ENCODE data around the gene CGB8.
A peak's percentile ranks its signal among the peaks of the same experiment; 100 is the strongest.

Gene CGB8

DNA sequence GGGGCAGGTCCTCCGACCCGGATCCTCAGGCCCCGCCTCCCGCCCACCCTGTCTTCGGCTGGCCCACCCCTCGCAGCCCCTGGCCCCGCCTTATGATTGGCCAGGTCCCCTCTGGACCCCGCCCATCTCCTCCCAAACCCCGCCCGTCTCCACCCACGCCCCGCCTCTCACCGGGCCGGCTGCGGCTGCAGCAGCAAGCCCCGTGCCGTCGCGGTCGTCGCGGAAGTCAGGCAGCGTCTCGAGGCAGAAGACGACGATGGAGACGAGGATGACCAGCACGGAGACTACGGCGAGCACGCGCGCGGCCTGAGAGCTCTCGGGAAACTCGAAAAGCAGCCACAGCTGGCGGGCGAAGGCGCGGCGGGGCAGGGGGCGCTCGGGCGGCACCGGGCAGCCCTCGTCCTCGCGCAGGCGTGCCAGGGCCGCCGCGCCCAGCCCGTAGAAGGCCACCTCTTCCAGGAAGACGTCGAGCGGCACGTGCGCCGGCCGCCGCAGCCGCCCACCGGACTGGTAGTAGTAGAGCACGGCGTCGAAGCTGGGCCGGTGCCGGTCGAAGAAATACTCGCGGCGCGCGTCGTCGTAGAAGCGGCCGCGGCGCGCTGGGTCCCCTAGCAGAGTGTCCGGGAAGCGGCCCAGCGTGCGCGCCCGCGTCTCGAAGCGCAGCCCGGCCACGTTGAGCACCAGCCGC, 23.1 kb upstream of the CGB8 start:
- ChIA-PET POLR2A (no interaction called here), CTCF (interaction anchor here (0.5 to 3.3 kb wide), 8 partner anchors 12 to 293 kb away, joined by 3 to 25 read pairs (median 3); no protein-coding TSS in a partner anchor)
- TF ChIP-seq KLF8 (tag by site-specific recombination; IDR thresholded peaks at IDR 0.05): peak; percentile 96
- TF ChIP-seq, protein P1, sequence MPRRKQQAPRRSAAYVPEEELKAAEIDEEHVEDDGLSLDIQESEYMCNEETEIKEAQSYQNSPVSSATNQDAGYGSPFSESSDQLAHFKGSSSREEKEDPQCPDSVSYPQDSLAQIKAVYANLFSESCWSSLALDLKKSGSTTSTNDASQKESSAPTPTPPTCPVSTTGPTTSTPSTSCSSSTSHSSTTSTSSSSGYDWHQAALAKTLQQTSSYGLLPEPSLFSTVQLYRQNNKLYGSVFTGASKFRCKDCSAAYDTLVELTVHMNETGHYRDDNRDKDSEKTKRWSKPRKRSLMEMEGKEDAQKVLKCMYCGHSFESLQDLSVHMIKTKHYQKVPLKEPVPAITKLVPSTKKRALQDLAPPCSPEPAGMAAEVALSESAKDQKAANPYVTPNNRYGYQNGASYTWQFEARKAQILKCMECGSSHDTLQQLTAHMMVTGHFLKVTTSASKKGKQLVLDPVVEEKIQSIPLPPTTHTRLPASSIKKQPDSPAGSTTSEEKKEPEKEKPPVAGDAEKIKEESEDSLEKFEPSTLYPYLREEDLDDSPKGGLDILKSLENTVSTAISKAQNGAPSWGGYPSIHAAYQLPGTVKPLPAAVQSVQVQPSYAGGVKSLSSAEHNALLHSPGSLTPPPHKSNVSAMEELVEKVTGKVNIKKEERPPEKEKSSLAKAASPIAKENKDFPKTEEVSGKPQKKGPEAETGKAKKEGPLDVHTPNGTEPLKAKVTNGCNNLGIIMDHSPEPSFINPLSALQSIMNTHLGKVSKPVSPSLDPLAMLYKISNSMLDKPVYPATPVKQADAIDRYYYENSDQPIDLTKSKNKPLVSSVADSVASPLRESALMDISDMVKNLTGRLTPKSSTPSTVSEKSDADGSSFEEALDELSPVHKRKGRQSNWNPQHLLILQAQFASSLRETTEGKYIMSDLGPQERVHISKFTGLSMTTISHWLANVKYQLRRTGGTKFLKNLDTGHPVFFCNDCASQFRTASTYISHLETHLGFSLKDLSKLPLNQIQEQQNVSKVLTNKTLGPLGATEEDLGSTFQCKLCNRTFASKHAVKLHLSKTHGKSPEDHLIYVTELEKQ (tag by site-specific recombination; IDR thresholded peaks at IDR 0.05; ENCODE audit: borderline replicate concordance): no peak
- TF ChIP-seq, protein P2, sequence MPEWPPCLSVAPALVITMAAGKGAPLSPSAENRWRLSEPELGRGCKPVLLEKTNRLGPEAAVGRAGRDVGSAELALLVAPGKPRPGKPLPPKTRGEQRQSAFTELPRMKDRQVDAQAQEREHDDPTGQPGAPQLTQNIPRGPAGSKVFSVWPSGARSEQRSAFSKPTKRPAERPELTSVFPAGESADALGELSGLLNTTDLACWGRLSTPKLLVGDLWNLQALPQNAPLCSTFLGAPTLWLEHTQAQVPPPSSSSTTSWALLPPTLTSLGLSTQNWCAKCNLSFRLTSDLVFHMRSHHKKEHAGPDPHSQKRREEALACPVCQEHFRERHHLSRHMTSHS (tag by site-specific recombination; IDR thresholded peaks at IDR 0.05): no peak
- peak; percentile 92 for TF ChIP-seq KLF1 (tag by site-specific recombination; IDR thresholded peaks at IDR 0.05)
- peak; percentile 37 for TF ChIP-seq SP2 (tag by site-specific recombination; IDR thresholded peaks at IDR 0.05)
- TF ChIP-seq ZNF521 (tag by site-specific recombination; IDR thresholded peaks at IDR 0.05): no peak
- H3K4me1 ChIP-seq (ENCODE audit: control insufficient read depth, insufficient read depth, low read length): peaks cover 4% of the 10 kb centered on the region
- H3K9me3 ChIP-seq (ENCODE audit: control insufficient read depth, insufficient read depth, low read depth, low read length): no peaks in the 10 kb centered on the region
- no peaks in the 10 kb centered on the region for H3K36me3 ChIP-seq (ENCODE audit: control insufficient read depth in 2 of 2, insufficient read depth in 1 of 2, low read length in 2 of 2)
- no peak overlapping the region for H3K4me3 ChIP-seq (ENCODE audit: low read depth, low read length)
- H3K27ac ChIP-seq (ENCODE audit: extremely low read depth, low read depth, low read length): no peak overlapping the region

DNA sequence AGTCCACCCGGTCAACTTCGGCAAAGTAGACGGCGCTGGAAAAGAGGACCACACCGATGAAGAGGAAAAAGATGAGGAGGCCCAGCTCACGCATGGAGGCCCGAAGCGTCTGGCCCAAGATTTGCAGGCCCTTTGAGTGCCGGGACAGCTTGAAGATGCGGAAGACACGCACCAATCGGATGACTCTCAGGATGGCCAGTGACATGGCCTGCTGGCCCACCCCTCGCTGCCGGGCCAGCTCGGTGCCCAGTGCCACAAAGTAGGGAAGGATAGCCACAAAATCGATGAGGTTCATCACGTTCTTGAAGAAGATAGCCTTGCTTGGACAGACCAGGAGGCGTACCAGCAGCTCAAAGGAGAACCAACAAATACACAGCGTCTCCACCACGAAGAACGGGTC, 21.5 kb upstream of the CGB8 start:
- ChIA-PET POLR2A (interaction anchor here (0.6 to 0.7 kb wide), 2 partner anchors 56 to 77 kb away, joined by 3 to 8 read pairs; partner anchors contain the start of gene RUVBL2), CTCF (interaction anchor here (0.5 to 3.3 kb wide), 4 partner anchors 10 to 679 kb away, joined by 3 to 25 read pairs (median 8); partner anchors contain the start of gene KDELR1)

DNA sequence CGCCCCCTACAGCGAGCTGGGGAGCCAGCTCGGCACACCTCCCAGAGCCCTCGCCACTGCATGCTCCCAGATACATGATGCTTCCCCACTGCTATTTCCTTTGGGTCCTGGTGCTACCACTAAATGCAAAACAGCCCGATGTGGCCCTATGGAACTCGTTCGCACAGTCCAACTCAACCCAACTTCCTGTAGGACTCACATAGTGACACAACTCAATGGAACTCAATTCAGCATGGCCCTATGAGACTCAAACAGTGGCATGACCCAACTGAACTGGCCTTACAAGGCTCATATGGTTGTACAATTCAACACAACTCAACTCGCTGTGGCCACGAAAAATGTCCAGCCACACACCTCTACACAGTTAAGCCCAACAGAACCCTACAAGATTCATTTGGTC, 20.1 kb upstream of the CGB8 start:
- no peak overlapping the region for H3K4me3 ChIP-seq (ENCODE audit: low read depth, low read length)
- POLR2A ChIA-PET: no interaction called here
- no peaks in the 10 kb centered on the region for H3K36me3 ChIP-seq (ENCODE audit: control insufficient read depth in 2 of 2, insufficient read depth in 1 of 2, low read length in 2 of 2)
- CTCF ChIA-PET: interaction anchor here (0.7 to 3.3 kb wide), 8 partner anchors 9 to 281 kb away, joined by 3 to 25 read pairs (median 3); no protein-coding TSS in a partner anchor
- H3K27ac ChIP-seq (ENCODE audit: extremely low read depth, low read depth, low read length): no peak overlapping the region
- H3K9me3 ChIP-seq (ENCODE audit: control insufficient read depth, insufficient read depth, low read depth, low read length): no peaks in the 10 kb centered on the region
- TF ChIP-seq SCRT1 (tag by site-specific recombination; IDR thresholded peaks at IDR 0.05; ENCODE audit: borderline replicate concordance) (no peak), KLF10 (tag by site-specific recombination; IDR thresholded peaks at IDR 0.05) (no peak), ZNF747 (tag by site-specific recombination; IDR thresholded peaks at IDR 0.05) (no peak), ZNF132 (tag by site-specific recombination; IDR thresholded peaks at IDR 0.05; ENCODE audit: borderline replicate concordance) (no peak), MYNN (tag by site-specific recombination; IDR thresholded peaks at IDR 0.05; ENCODE audit: borderline replicate concordance) (no peak)
- TF ChIP-seq, protein P3, sequence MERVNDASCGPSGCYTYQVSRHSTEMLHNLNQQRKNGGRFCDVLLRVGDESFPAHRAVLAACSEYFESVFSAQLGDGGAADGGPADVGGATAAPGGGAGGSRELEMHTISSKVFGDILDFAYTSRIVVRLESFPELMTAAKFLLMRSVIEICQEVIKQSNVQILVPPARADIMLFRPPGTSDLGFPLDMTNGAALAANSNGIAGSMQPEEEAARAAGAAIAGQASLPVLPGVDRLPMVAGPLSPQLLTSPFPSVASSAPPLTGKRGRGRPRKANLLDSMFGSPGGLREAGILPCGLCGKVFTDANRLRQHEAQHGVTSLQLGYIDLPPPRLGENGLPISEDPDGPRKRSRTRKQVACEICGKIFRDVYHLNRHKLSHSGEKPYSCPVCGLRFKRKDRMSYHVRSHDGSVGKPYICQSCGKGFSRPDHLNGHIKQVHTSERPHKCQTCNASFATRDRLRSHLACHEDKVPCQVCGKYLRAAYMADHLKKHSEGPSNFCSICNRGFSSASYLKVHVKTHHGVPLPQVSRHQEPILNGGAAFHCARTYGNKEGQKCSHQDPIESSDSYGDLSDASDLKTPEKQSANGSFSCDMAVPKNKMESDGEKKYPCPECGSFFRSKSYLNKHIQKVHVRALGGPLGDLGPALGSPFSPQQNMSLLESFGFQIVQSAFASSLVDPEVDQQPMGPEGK (tag by site-specific recombination; IDR thresholded peaks at IDR 0.05): no peak
- TF ChIP-seq, protein P4, sequence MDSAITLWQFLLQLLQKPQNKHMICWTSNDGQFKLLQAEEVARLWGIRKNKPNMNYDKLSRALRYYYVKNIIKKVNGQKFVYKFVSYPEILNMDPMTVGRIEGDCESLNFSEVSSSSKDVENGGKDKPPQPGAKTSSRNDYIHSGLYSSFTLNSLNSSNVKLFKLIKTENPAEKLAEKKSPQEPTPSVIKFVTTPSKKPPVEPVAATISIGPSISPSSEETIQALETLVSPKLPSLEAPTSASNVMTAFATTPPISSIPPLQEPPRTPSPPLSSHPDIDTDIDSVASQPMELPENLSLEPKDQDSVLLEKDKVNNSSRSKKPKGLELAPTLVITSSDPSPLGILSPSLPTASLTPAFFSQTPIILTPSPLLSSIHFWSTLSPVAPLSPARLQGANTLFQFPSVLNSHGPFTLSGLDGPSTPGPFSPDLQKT (IDR thresholded peaks at IDR 0.05; ENCODE audit: borderline replicate concordance, low read depth, low read length): no peak
- H3K4me1 ChIP-seq (ENCODE audit: control insufficient read depth, insufficient read depth, low read length): peaks cover 6% of the 10 kb centered on the region

More for the DNA sequence above, 21.5 kb upstream of the CGB8 start:
- Histone ChIP-seq H3K9me3 (ENCODE audit: control insufficient read depth, insufficient read depth, low read depth, low read length) (no peaks in the 10 kb centered on the region), H3K4me3 (ENCODE audit: low read depth, low read length) (no peak overlapping the region), H3K4me1 (ENCODE audit: control insufficient read depth, insufficient read depth, low read length) (peaks cover 4% of the 10 kb centered on the region), H3K27ac (ENCODE audit: extremely low read depth, low read depth, low read length) (no peak overlapping the region), H3K36me3 (ENCODE audit: control insufficient read depth in 2 of 2, insufficient read depth in 1 of 2, low read length in 2 of 2) (no peaks in the 10 kb centered on the region)
- TF ChIP-seq ZNF529 (tag by site-specific recombination; IDR thresholded peaks at IDR 0.05; ENCODE audit: insufficient replicate concordance) (no peak), ZNF394 (tag by site-specific recombination; IDR thresholded peaks at IDR 0.05; ENCODE audit: borderline replicate concordance) (no peak)
- TF ChIP-seq, protein P5, sequence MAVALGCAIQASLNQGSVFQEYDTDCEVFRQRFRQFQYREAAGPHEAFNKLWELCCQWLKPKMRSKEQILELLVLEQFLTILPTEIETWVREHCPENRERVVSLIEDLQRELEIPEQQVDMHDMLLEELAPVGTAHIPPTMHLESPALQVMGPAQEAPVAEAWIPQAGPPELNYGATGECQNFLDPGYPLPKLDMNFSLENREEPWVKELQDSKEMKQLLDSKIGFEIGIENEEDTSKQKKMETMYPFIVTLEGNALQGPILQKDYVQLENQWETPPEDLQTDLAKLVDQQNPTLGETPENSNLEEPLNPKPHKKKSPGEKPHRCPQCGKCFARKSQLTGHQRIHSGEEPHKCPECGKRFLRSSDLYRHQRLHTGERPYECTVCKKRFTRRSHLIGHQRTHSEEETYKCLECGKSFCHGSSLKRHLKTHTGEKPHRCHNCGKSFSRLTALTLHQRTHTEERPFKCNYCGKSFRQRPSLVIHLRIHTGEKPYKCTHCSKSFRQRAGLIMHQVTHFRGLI (tag by site-specific recombination; IDR thresholded peaks at IDR 0.05): no peak
